GM18867 (cell line): ENCODE measurements around the gene NPB.

Experiments
- ATAC-seq: cut with Tn5 transposase; IDR thresholded peaks from one replicate; pipeline ENCODE4 v1.9.1; 2021; ENCODE audit warnings: mild to moderate bottlenecking, moderate library complexity; ENCODE audit not compliant: unreplicated experiment

Gene NPB

DNA sequence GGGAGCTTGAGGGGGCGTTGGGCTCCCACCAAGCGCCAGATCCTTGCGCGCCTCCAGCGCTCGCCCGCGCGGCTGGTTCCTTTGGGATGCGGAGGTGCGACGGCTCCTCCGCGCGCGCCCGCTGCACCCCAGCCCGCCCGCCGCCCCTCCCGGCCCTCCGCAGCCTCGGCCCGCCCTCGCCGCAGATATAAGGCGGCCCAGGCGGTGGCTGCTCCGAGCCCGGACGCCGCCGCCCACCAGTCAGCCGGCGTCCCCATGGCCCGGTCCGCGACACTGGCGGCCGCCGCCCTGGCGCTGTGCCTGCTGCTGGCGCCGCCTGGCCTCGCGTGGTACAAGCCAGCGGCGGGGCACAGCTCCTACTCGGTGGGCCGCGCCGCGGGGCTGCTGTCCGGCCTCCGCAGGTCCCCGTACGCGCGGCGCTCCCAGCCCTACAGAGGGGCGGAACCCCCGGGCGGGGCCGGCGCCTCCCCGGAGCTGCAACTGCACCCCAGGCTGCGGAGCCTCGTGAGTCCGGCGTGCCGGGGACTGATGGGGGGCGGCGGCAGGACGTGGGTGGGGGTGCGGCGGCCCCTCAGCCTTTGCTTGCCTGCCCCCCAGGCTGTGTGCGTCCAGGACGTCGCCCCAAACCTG, at the start of gene NPB:
Gene NPB (plus strand): TSS at position 216 of the 630 bp plus-strand sequence. CDS start 40 bp downstream, at position 256.
- ATAC-seq: no peak

GRCh38 chr17:81854974-81855774, 46.9 kb upstream of the NPB start:
- ATAC-seq: no peak

DNA sequence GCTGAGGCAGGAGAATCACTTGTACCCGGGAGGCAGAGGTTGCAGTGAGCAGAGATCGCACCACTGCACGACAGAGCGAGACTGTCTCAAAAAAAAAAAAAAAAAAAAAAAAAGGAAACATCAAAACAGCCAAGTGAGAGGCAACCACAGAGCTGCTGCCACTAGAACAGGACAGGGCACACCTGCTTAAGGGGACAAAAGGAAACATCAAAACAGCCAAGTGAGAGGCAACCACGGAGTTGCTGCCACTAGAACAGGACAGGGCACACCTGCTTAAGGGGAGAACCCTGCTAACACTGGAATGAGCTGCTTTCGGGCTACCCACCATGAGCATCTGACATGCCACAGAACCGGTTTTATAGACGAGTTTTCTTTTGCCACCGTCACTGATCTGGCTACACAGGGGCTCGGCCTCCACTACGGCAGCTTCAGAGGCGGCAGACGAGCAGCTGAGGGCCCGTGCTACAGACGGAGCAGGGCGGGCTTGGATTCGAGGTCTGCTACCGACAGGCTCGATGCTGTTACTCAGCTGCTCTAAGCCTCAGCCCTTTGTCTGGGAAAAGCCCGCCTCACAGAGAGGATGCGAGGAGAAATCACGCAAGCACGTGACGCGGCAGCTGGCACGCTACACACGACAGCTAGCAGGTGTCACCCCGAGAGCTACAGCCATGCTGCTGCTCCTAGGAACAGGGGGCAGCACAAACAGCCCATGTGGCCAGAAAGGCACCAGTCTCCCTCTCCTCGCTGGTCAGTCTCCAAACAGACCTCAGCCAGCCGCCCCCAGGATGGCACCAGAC, 43.7 kb upstream of the NPB start:
- ATAC-seq: no peak

- ATAC-seq: no peak
Measured at GRCh38 chr17:81858967-81859905, 42.8 kb upstream of the NPB start.

DNA sequence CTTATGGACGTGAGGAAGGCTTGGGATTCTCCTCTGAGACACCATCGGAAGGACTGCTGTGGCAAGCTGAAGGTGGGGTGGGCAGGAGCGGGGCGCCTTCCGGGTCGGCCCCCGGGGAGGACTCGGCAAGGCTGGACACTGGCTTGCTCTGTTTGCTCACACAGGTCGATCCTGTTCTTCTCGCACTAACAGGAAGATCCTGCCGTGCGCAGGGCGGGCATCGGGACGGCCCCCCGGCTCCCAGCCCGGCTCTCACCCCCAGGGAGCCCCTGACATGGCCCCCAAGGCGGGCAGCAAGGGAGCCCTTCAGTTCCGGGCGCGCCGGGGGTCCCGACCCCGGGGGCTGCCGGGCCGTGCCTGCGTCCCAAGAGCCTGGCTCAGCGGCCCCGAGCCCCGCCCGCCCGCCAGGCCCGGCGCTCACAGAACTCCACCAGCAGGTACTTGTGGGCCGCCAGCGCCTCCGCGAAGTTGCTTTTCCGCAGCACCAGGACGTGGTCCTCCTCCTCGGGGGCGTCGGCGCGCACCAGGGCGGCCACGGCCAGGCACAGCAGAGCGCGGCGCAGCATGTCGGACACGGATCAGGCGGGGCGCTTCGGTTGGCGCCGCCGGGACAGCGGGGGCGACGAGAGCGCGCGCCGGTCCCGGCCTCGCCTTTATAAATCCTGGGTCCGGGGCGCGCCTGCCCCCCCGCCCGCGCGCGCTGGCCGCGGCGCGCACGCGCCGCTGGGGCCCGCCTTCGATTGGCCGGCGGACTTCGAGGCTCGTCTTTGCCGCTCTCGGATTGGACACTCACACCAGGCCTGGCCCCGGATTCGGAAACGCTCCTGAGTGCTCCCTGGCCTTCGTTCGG, 41.9 kb upstream of the NPB start, which contains the start of gene P4HB:
Gene P4HB (minus strand): TSS at position 630 of the 850 bp plus-strand sequence. CDS start 64 bp downstream, at position 566.
- ATAC-seq: peak; percentile 72

- ATAC-seq: peak; percentile 80
Measured at GRCh38 chr17:81860756-81861568, 41.1 kb upstream of the NPB start.

DNA sequence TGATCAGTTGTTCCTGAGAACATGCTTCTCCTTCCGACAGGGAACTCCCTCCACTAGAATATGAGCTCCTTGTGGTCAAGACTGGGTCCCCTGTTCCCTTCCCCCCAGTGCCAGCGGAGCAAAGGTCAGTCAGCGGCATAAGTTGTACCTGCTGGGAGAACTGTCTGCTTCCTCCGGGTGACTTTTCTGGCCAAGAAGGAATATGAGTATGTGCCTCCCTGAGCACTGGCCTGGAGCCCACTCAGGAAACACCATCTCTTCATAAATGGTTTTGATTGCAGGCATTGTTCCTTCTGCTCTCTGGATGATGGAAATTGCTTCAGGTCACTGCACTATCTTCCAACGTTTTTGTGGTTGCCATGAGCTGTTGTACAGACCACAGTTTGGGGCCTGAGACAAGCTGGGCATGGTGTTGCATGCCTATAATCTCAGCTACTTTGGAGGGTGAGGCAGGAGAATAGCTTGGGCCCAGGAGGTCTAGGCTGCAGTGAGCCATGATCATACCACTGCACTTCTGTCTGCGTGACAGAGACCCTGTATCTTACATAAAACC, 38.8 kb upstream of the NPB start:
- no peak for ATAC-seq

GRCh38 chr17:81863833-81864768, 37.9 kb upstream of the NPB start:
- ATAC-seq: no peak

- ATAC-seq: no peak
Measured at GRCh38 chr17:81865358-81865732, 36.7 kb upstream of the NPB start.

- ATAC-seq: no peak
Measured at GRCh38 chr17:81865733-81866439, 36.2 kb upstream of the NPB start.

- ATAC-seq: no peak
Measured at GRCh38 chr17:81866440-81867169, 35.4 kb upstream of the NPB start.

DNA sequence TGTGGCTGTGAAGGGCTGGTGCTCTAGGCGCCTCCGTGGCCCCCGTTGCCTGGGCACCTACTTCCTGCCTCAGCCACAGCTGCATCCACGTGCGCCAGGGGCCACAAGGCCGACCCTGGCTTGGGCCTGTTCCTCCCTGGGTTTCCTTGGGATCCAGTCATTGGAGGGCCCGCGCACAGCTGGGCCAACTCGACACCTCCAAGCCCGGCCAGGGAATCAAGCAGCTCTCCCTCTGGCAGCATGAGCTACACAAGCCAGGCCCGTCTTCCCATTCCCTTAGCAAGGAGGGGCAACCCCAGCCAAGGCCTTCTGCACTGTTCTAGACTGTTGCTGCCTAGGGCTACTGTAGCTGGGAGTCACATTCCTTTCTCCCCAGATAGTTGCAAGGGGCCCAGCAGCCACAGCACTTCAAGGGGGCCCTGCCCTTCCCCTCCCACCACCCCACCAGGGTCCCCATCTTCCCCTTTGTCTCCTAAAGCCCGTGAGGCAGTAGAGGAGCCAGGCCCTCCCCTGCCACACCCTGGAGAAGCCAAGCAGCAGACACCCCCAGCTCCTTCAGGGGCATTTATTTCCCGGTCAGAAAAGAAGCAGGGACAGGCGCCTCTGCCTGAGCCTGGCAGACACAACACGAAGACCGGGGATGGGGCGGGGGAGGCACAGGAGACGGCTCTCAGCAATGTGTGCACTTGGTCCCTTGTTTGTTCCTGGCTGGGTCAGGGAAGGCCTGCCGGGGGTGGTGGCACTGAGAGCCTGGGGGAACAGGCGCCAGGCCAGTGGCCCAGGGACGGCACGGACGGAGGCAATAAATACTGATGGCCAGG, 34.7 kb upstream of the NPB start:
- no peak for ATAC-seq

DNA sequence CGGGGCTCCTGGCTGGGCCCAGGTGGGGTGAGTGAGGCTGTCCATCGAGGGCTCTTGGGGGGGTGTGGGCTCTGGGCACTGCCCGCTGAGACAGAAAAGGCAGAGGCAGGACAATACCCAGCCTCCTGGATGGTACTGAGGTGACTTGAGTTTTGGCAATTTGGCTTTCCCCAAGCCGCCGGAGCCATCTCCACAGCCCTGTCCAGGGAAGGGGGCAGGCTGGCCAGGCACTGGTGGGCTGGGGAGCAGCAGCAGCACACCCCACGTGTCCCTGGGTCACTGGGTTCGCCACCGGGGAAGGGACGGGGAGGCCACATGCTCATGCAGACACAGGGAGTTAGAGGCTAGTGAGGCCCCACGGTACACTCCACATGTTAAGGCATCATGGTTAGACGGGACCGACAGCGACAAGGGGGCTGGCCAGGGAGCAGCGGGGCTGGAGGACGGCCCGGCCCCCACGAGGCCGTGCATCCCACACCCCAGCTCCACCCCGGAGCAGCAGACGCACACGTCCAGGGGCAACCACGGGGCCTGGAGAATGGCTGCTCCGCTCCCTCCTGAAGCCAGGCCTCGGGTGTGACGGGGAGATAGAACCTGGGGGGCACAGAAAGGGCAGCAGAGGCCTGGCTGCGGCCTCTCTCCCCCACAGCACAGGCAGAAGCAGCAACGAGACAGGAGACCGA, 33.9 kb upstream of the NPB start:
- no peak for ATAC-seq

GRCh38 chr17:81868674-81869220, 33.3 kb upstream of the NPB start:
- ATAC-seq: no peak
